ENCODE measurements around the gene INTS1.

DNA sequence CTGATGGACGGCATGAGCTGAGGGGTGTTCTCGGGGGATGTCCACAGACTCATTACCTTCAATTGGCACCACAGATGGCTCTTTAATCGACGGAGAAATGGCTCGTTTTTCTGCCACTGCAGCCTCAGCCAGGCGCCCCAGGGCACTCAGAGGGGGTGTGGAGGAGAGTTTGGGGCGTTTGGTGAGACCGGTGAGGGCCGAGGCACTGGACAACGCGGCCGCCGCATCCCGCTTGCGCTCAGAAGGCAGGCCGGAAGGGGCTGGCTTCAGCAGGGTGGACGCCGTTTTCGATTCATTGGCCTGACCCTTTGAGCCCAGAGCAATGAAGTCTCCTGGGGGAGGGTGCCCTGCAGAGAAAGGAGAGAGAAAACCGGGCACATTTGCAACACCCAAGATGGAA is 1.3 kb downstream of the INTS1 start:
- TF ChIP-seq, protein P1, sequence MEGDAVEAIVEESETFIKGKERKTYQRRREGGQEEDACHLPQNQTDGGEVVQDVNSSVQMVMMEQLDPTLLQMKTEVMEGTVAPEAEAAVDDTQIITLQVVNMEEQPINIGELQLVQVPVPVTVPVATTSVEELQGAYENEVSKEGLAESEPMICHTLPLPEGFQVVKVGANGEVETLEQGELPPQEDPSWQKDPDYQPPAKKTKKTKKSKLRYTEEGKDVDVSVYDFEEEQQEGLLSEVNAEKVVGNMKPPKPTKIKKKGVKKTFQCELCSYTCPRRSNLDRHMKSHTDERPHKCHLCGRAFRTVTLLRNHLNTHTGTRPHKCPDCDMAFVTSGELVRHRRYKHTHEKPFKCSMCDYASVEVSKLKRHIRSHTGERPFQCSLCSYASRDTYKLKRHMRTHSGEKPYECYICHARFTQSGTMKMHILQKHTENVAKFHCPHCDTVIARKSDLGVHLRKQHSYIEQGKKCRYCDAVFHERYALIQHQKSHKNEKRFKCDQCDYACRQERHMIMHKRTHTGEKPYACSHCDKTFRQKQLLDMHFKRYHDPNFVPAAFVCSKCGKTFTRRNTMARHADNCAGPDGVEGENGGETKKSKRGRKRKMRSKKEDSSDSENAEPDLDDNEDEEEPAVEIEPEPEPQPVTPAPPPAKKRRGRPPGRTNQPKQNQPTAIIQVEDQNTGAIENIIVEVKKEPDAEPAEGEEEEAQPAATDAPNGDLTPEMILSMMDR (IDR thresholded peaks at IDR 0.05) = no peak
- TF ChIP-seq POLR2A (IDR thresholded peaks at IDR 0.05) (no peak), EP300 (IDR thresholded peaks at IDR 0.05) (no peak)
